CD4-positive, alpha-beta T cell (primary cell): ENCODE measurements around the gene NOS1AP. TPM values are rescaled to one million over a fixed set of nuclear protein-coding genes. Genes with fewer than 3 reads are reported as not detected.

Experiments
- ATAC-seq: fragments of 200-7000 bp; cut with Tn5 transposase; one replicate; pipeline ENCODE4 v1.10.0; 2022; ENCODE audit warnings: mild to moderate bottlenecking; ENCODE audit not compliant: poor library complexity
- CTCF ChIA-PET: fragments of 350-600 bp; sonication (Branson Sonifier 250); formaldehyde crosslinking; loops from one replicate; lab custom pipeline; 2021; ENCODE audit warnings: antibody characterized with exemption, inconsistent platforms; lab: Charles Lee
- POLR2A ChIA-PET: fragments of 350-600 bp; sonication (Branson Sonifier 250); formaldehyde crosslinking; loops from one replicate; lab custom pipeline; 2021; ENCODE audit warnings: antibody characterized with exemption, inconsistent platforms; lab: Charles Lee
- DNase-seq, 14 experiments: peaks; one replicate each; pipeline ENCODE4 v3.0.0-alpha.2; 2013 to 2020; ENCODE audit warnings: mixed read lengths in 2 of 14
- H3K27ac ChIP-seq, 2 donors: one replicate each; pipeline versions ENCODE4 v1.5.1 to v1.7.0; 2013; ENCODE audit warnings: low read length in 2 of 2, low read depth in 1 of 2, mild to moderate bottlenecking in 1 of 2
- H3K27me3 ChIP-seq, 2 experiments: 1 replicate in 1 of 2; 2 replicates in 1 of 2; pipeline versions ENCODE4 v1.6.1 to v1.7.0; 2013; ENCODE audit warnings: low read length in 2 of 2, control low read depth in 1 of 2, mild to moderate bottlenecking in 1 of 2, moderate library complexity in 1 of 2; ENCODE audit not compliant: insufficient read depth in 2 of 2, control insufficient read depth in 1 of 2
- H3K36me3 ChIP-seq: one replicate; pipeline ENCODE4 v1.6.1; 2013; ENCODE audit warnings: low read length, control low read depth; ENCODE audit not compliant: insufficient read depth
- H3K4me1 ChIP-seq: one replicate; pipeline ENCODE4 v1.6.1; 2013; ENCODE audit warnings: low read length, control low read depth; ENCODE audit not compliant: insufficient read depth
- H3K4me3 ChIP-seq: one replicate; pipeline ENCODE4 v1.5.1; 2013; ENCODE audit warnings: mild to moderate bottlenecking, low read length, moderate library complexity
- H3K9me3 ChIP-seq, 2 experiments: 1 replicate in 1 of 2; 2 replicates in 1 of 2; pipeline versions ENCODE4 v1.6.1 to v1.7.0; 2013; ENCODE audit warnings: low read length in 2 of 2, mild to moderate bottlenecking in 2 of 2, control low read depth in 1 of 2, moderate library complexity in 1 of 2; ENCODE audit not compliant: control insufficient read depth in 1 of 2, insufficient read depth in 1 of 2
- H3K27ac Mint-ChIP-seq: one replicate; pipeline ENCODE4 v1.8.0; 2020; ENCODE audit warnings: mixed read lengths
- H3K27me3 Mint-ChIP-seq: one replicate; pipeline ENCODE4 v1.8.0; 2021; ENCODE audit warnings: mixed read lengths
- H3K36me3 Mint-ChIP-seq: one replicate; pipeline ENCODE4 v1.8.0; 2021; ENCODE audit warnings: low read depth, mixed read lengths
- H3K4me1 Mint-ChIP-seq: one replicate; pipeline ENCODE4 v1.8.0; 2021; ENCODE audit warnings: low read depth, mixed read lengths
- H3K4me3 Mint-ChIP-seq: one replicate; pipeline ENCODE4 v1.8.0; 2020; ENCODE audit warnings: mild to moderate bottlenecking, mixed read lengths
- H3K9me3 Mint-ChIP-seq: one replicate; pipeline ENCODE4 v1.8.0; 2020; ENCODE audit warnings: mixed read lengths
- intact Hi-C, 2 experiments: fragments of 100-400 bp; cut with DNase I in 1 of 2; cut with micrococcal nuclease in 1 of 2; formaldehyde crosslinking; loops; one replicate each; pipeline versions ENCODE4 v1.15.1 to v1.9.0; 2023 to 2025; cut with DNase I, micrococcal nuclease
- total RNA-seq, 174 experiments: library from RNA in 2 of 174; stranded (reverse) in 2 of 174; gene quantifications; one replicate each; pipeline ENCODE4 v1.2.3 and lab custom pipeline; 2021 to 2026
- TF ChIP-seq, protein P1 (sequence below): fragments of 200-600 bp; IDR thresholded peaks from one replicate; pipeline ENCODE4 v1.8.0; 2022; ENCODE audit warnings: antibody characterized with exemption, mild to moderate bottlenecking

The NOS1AP gene
- total RNA-seq, 2 experiments from 2014 or later, result not detected

DNA sequence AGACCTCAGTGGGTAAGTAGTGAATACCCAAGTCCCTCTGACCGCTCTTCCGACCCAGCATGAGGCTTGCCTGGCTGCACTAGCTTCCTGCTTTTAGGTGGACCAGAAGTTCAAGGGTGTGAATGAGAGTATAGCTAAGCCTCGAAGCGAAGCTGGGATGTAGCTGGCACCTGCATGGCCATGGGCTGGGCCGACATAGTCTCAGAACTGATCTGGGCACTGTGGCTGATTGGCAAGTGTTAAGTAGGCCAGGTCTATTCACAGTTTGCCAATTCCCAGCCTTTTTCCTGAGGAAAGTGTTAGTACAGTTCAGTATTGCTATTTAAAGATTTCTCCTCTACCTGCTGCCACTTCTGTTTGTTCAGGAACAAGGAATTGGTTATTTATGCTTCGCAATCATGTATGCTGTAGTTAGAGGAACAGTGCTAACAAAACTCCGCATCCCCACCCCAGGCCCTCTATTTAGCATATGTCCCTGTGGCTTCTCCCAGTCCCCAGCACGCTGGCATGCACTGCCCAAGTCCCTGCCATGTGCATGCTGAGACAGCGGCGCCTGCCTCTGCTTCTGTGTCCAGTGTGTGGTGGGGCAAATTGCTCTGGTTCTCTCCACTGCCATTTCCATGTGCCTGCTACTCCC lies 290.9 kb downstream of the NOS1AP start:
- Histone ChIP-seq H3K9me3 (no peaks in the 10 kb centered on the region), H3K36me3 (no peaks in the 10 kb centered on the region), H3K4me3 (no peak overlapping the region), H3K4me1 (no peaks in the 10 kb centered on the region), H3K27me3 (peaks cover 0 to 3% of the 10 kb centered on the region in 2 experiments), H3K27ac (no peak overlapping the region)
- CTCF ChIA-PET, result no interaction called here
- H3K27me3 Mint-ChIP-seq, result peaks cover 13% of the 10 kb centered on the region
- no peaks in the 10 kb centered on the region for H3K36me3 Mint-ChIP-seq
- intact Hi-C loops, result no loop called here
- TF ChIP-seq, protein P1, sequence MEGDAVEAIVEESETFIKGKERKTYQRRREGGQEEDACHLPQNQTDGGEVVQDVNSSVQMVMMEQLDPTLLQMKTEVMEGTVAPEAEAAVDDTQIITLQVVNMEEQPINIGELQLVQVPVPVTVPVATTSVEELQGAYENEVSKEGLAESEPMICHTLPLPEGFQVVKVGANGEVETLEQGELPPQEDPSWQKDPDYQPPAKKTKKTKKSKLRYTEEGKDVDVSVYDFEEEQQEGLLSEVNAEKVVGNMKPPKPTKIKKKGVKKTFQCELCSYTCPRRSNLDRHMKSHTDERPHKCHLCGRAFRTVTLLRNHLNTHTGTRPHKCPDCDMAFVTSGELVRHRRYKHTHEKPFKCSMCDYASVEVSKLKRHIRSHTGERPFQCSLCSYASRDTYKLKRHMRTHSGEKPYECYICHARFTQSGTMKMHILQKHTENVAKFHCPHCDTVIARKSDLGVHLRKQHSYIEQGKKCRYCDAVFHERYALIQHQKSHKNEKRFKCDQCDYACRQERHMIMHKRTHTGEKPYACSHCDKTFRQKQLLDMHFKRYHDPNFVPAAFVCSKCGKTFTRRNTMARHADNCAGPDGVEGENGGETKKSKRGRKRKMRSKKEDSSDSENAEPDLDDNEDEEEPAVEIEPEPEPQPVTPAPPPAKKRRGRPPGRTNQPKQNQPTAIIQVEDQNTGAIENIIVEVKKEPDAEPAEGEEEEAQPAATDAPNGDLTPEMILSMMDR, result no peak
- H3K27ac Mint-ChIP-seq, result no peak overlapping the region
- no peak for DNase-seq
- H3K4me1 Mint-ChIP-seq, result no peaks in the 10 kb centered on the region
- H3K9me3 Mint-ChIP-seq, result no peaks in the 10 kb centered on the region
- ATAC-seq, result no peak
- H3K4me3 Mint-ChIP-seq, result no peak overlapping the region
- POLR2A ChIA-PET, result no interaction called here

DNA sequence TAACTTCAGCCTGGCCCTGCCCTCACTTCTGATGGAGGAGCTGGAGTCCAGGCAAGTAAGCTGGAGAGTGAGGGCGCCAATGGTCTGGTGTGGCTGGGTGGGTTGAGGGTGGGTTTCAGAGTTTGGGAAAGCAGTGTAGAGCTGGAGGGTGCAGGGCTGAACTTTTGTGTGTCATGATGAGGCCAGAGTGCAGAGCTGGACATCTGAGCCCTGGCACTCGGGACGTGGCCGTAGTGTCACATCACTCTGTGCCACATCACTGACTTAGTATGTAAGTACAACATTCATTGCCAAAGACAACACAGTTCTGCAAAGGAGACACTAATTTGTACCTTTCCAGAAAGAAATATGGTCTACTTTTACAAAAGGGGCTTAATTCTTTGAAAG lies 291.4 kb downstream of the NOS1AP start:
- CTCF ChIA-PET, result no interaction called here
- intact Hi-C loops, result no loop called here
- H3K4me1 Mint-ChIP-seq, result no peaks in the 10 kb centered on the region

DNA sequence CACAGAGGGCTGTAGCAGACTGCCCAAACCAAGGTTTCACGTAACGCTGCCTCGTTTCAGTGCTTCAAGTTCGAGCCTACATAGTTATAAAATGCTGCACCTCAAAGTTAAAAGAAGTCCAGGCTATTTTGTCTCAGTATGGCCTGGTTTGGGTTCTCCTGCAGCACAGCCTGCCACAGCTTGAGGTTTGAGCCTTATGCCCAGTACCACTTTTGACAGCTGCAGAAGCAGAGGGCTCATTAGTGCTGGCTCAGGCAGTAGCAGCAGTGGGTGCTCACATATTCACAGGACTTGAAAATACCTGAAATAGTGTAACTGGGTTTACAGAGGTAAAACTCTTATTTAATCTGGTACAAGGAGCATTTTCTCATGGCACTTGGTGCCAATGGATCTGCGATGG lies 291.9 kb downstream of the NOS1AP start:
- ATAC-seq (no peak), DNase-seq (no peak)
- intact Hi-C loops, result no loop called here
- ChIA-PET CTCF (no interaction called here), POLR2A (no interaction called here)
- Mint-ChIP-seq H3K4me1 (no peaks in the 10 kb centered on the region), H3K9me3 (no peaks in the 10 kb centered on the region), H3K4me3 (no peak overlapping the region), H3K27ac (no peak overlapping the region), H3K36me3 (no peaks in the 10 kb centered on the region), H3K27me3 (peaks cover 13% of the 10 kb centered on the region)
- TF ChIP-seq, protein P1, result no peak
- Histone ChIP-seq H3K4me1 (no peaks in the 10 kb centered on the region), H3K27ac (no peak overlapping the region), H3K27me3 (peaks cover 0 to 3% of the 10 kb centered on the region in 2 experiments), H3K36me3 (no peaks in the 10 kb centered on the region), H3K9me3 (no peaks in the 10 kb centered on the region), H3K4me3 (no peak overlapping the region)

More for the DNA sequence above, 291.4 kb downstream of the NOS1AP start:
- H3K4me3 Mint-ChIP-seq, result no peak overlapping the region
- H3K4me3 ChIP-seq, result no peak overlapping the region
- no peaks in the 10 kb centered on the region for H3K36me3 ChIP-seq
- no peak for DNase-seq
- H3K36me3 Mint-ChIP-seq, result no peaks in the 10 kb centered on the region
- H3K27me3 ChIP-seq, result peaks cover 0 to 3% of the 10 kb centered on the region in 2 experiments
- H3K27ac ChIP-seq, result no peak overlapping the region
- no peaks in the 10 kb centered on the region for H3K9me3 ChIP-seq
- H3K9me3 Mint-ChIP-seq, result no peaks in the 10 kb centered on the region
- POLR2A ChIA-PET, result no interaction called here
- no peak for ATAC-seq
- H3K4me1 ChIP-seq, result no peaks in the 10 kb centered on the region
- peaks cover 13% of the 10 kb centered on the region for H3K27me3 Mint-ChIP-seq
- no peak overlapping the region for H3K27ac Mint-ChIP-seq
- TF ChIP-seq, protein P1, result no peak
